GM23248 (cell line): ENCODE data around the gene ACIN1. TPM values are rescaled to one million over a fixed set of nuclear protein-coding genes. Genes with fewer than 3 reads are reported as not detected.

Source experiments
- DNase-seq: peaks from one replicate; pipeline ENCODE4 v3.0.0-alpha.2; 2015
- H2AFZ ChIP-seq: fragments of 200-600 bp; sonication (generic); 2 replicates; pipeline ENCODE4 v1.6.1; 2016; ENCODE audit warnings: antibody characterized with exemption
- H3F3A ChIP-seq: fragments of 200-600 bp; sonication (generic); 2 replicates; pipeline ENCODE4 v1.6.1; 2016; ENCODE audit warnings: mild to moderate bottlenecking, antibody characterized with exemption, mixed run types; ENCODE audit not compliant: insufficient read depth
- H3K27ac ChIP-seq: fragments of 200-600 bp; sonication (generic); 2 replicates; pipeline ENCODE4 v1.5.1; 2016; ENCODE audit warnings: mild to moderate bottlenecking
- H3K27me3 ChIP-seq: fragments of 200-600 bp; sonication (generic); replicated peaks from 2 replicates; pipeline ENCODE4 v1.6.1; 2016; ENCODE audit warnings: mild to moderate bottlenecking; ENCODE audit not compliant: insufficient read depth
- H3K36me3 ChIP-seq: fragments of 200-600 bp; sonication (generic); 2 replicates; pipeline ENCODE4 v1.6.1; 2016; ENCODE audit warnings: low read depth, mild to moderate bottlenecking
- H3K4me1 ChIP-seq: fragments of 200-600 bp; sonication (generic); 2 replicates; pipeline ENCODE4 v1.6.1; 2016; ENCODE audit warnings: mild to moderate bottlenecking; ENCODE audit not compliant: insufficient read depth
- H3K4me2 ChIP-seq: fragments of 200-600 bp; sonication (generic); one replicate; pipeline ENCODE4 v1.6.1; 2016; ENCODE audit warnings: mild to moderate bottlenecking; ENCODE audit not compliant: unreplicated experiment
- H3K4me3 ChIP-seq: fragments of 200-600 bp; sonication (generic); 2 replicates; pipeline ENCODE4 v1.5.1; 2016; ENCODE audit warnings: mild to moderate bottlenecking
- H3K79me2 ChIP-seq: fragments of 200-600 bp; sonication (generic); 2 replicates; pipeline ENCODE4 v1.6.1; 2016; ENCODE audit warnings: mild to moderate bottlenecking; ENCODE audit not compliant: insufficient read depth
- H3K9ac ChIP-seq: fragments of 200-600 bp; sonication (generic); 2 replicates; pipeline ENCODE4 v1.6.1; 2016; ENCODE audit warnings: mild to moderate bottlenecking
- H3K9me2 ChIP-seq: fragments of 200-600 bp; sonication (generic); 2 replicates; pipeline ENCODE4 v1.6.1; 2016; ENCODE audit warnings: mixed run types, mild to moderate bottlenecking, moderate library complexity; ENCODE audit not compliant: insufficient read depth
- H3K9me3 ChIP-seq: fragments of 200-600 bp; sonication (generic); one replicate; pipeline ENCODE4 v1.6.1; 2017; ENCODE audit warnings: low read depth
- H4K20me1 ChIP-seq: fragments of 200-600 bp; sonication (generic); 2 replicates; pipeline ENCODE4 v1.6.0; 2016; ENCODE audit not compliant: insufficient read depth
- EZH2 ChIP-seq: fragments of 200-600 bp; sonication (generic); IDR thresholded peaks from 2 replicates; pipeline ENCODE4 v1.6.1; 2018; ENCODE audit warnings: antibody characterized with exemption, mild to moderate bottlenecking; ENCODE audit not compliant: insufficient read depth, poor library complexity, severe bottlenecking
- EZH2phosphoT487 ChIP-seq: fragments of 200-600 bp; sonication (generic); IDR thresholded peaks from 2 replicates; pipeline ENCODE4 v1.6.1; 2018; ENCODE audit warnings: antibody characterized with exemption, moderate library complexity, mild to moderate bottlenecking, low read depth; ENCODE audit not compliant: insufficient read depth
- WGBS, 2 experiments: methylation state at CpG; one replicate each; pipeline ENCODE4 v1.1.6; 2015 to 2017; ENCODE audit warnings: low lambda C conversion rate in 2 of 2, low coverage in 1 of 2; ENCODE audit errors: missing lambda C conversion rate in 2 of 2; 5-methylcytosine and 5-hydroxymethylcytosine counted together
- in situ Hi-C: fragments of 300-500 bp; cut with MboI; formaldehyde crosslinking; loops from 2 replicates; pipeline ENCODE4 v1.15.0; 2020
- polyA plus RNA-seq: library from polyadenylated mRNA; unstranded; fragments of >200 nt; fragmentation: Nextera tagmentation; extraction: Ambion mirVana; gene quantifications from 2 replicates; pipeline ENCODE4 v1.2.1, GENCODE V29; 2016
- total RNA-seq: library from RNA; depleted of rRNA; stranded (reverse); fragments of >200 nt; shearing (Covaris generic); gene quantifications from 2 replicates; pipeline ENCODE4 v1.2.3, GENCODE V29; 2014

Gene ACIN1
- total and polyA plus RNA-seq, 2 experiments from 2014 or later = 35.5 to 63.7 TPM

- peak overlapping the region; percentile 83 for H3K4me2 ChIP-seq
Observed at GRCh38 chr14:23071921-23072539, 22.9 kb downstream of the ACIN1 start.

GRCh38 chr14:23071244-23071920 is 23.6 kb downstream of the ACIN1 start:
- Histone ChIP-seq H3K9ac (peak overlapping the region; percentile 95), H3F3A (peaks cover 43% of the 10 kb centered on the region), H3K4me3 (peak overlapping the region; percentile 97), H3K4me2 (peak overlapping the region; percentile 97), H3K79me2 (peaks cover 97% of the 10 kb centered on the region), H3K9me3 (no peaks in the 10 kb centered on the region), H3K27me3 (no peaks in the 10 kb centered on the region), H4K20me1 (peaks cover 5% of the 10 kb centered on the region; the same call in 1 of the 2 replicates), H3K4me1 (peaks cover 21% of the 10 kb centered on the region), H2AFZ (peak overlapping the region; percentile 60), H3K27ac (peak overlapping the region; percentile 71), H3K36me3 (peaks cover 30% of the 10 kb centered on the region), H3K9me2 (no peaks in the 10 kb centered on the region)
- WGBS, 2 experiments = 3 to 5% methylated on average over 14 of the region's 14 CpGs
- in situ Hi-C loops = no loop called here
- no peak for TF ChIP-seq EZH2phosphoT487
- TF ChIP-seq EZH2 = no peak
- peak; percentile 96 for DNase-seq

More at GRCh38 chr14:23071921-23072539, 22.9 kb downstream of the ACIN1 start:
- H4K20me1 ChIP-seq = peaks cover 5% of the 10 kb centered on the region; the same call in 1 of the 2 replicates
- H3K9me3 ChIP-seq = no peaks in the 10 kb centered on the region
- H3K9ac ChIP-seq = peak overlapping the region; percentile 95
- H3K36me3 ChIP-seq = peaks cover 28% of the 10 kb centered on the region
- peaks cover 23% of the 10 kb centered on the region for H3K4me1 ChIP-seq
- H2AFZ ChIP-seq = no peak overlapping the region
- peak overlapping the region; percentile 71 for H3K27ac ChIP-seq
- no peaks in the 10 kb centered on the region for H3K27me3 ChIP-seq
- DNase-seq = no peak
- in situ Hi-C loops = no loop called here
- 38 to 42% methylated on average over 5 of the region's 5 CpGs for WGBS, 2 experiments
- H3K4me3 ChIP-seq = peak overlapping the region; percentile 97
- peaks cover 43% of the 10 kb centered on the region for H3F3A ChIP-seq
- H3K9me2 ChIP-seq = no peaks in the 10 kb centered on the region
- no peak for TF ChIP-seq EZH2phosphoT487
- no peak for TF ChIP-seq EZH2
- H3K79me2 ChIP-seq = peaks cover 97% of the 10 kb centered on the region

- peaks cover 33% of the 10 kb centered on the region for H3K36me3 ChIP-seq
Observed at GRCh38 chr14:23070262-23071129, 24.4 kb downstream of the ACIN1 start.

GRCh38 chr14:23069413-23069806 is 25.5 kb downstream of the ACIN1 start:
- WGBS, 2 experiments = 86 to 97% methylated on average over 4 of the region's 4 CpGs
- DNase-seq = no peak
- peak overlapping the region; percentile 26 for H3K4me2 ChIP-seq
- TF ChIP-seq EZH2phosphoT487 (no peak), EZH2 (no peak)
- peaks cover 97% of the 10 kb centered on the region for H3K79me2 ChIP-seq
- H3K36me3 ChIP-seq = peaks cover 36% of the 10 kb centered on the region
- H2AFZ ChIP-seq = no peak overlapping the region
- H3K4me1 ChIP-seq = peaks cover 21% of the 10 kb centered on the region
- no peaks in the 10 kb centered on the region for H3K27me3 ChIP-seq
- H3F3A ChIP-seq = peaks cover 59% of the 10 kb centered on the region
- H3K9ac ChIP-seq = peak overlapping the region; percentile 24; the same call in 1 of the 2 replicates
- peaks cover 5% of the 10 kb centered on the region; the same call in 1 of the 2 replicates for H4K20me1 ChIP-seq
- H3K4me3 ChIP-seq = no peak overlapping the region
- H3K27ac ChIP-seq = no peak overlapping the region
- in situ Hi-C loops = no loop called here
- no peaks in the 10 kb centered on the region for H3K9me3 ChIP-seq
- H3K9me2 ChIP-seq = no peaks in the 10 kb centered on the region

More at GRCh38 chr14:23070262-23071129, 24.4 kb downstream of the ACIN1 start:
- Histone ChIP-seq H3F3A (peaks cover 51% of the 10 kb centered on the region), H3K4me1 (peaks cover 21% of the 10 kb centered on the region), H3K79me2 (peaks cover 97% of the 10 kb centered on the region), H3K4me3 (peak overlapping the region; percentile 97), H3K9me3 (no peaks in the 10 kb centered on the region), H3K4me2 (peak overlapping the region; percentile 97), H4K20me1 (peaks cover 5% of the 10 kb centered on the region; the same call in 1 of the 2 replicates), H3K27me3 (no peaks in the 10 kb centered on the region), H3K9me2 (no peaks in the 10 kb centered on the region), H2AFZ (no peak overlapping the region), H3K27ac (peak overlapping the region; percentile 71), H3K9ac (peak overlapping the region; percentile 95)
- DNase-seq = peak; percentile 43
- TF ChIP-seq EZH2 (no peak), EZH2phosphoT487 (no peak)
- in situ Hi-C loops = no loop called here
- 6 to 8% methylated on average over 10 of the region's 10 CpGs for WGBS, 2 experiments
